ENCODE results near the gene C16orf96. TPM values are rescaled to one million over a fixed set of nuclear protein-coding genes. Genes with fewer than 3 reads are reported as not detected.

The C16orf96 gene
- total and polyA plus RNA-seq, 2 experiments from 2014 or later: 0.37 to 2.2 TPM

DNA sequence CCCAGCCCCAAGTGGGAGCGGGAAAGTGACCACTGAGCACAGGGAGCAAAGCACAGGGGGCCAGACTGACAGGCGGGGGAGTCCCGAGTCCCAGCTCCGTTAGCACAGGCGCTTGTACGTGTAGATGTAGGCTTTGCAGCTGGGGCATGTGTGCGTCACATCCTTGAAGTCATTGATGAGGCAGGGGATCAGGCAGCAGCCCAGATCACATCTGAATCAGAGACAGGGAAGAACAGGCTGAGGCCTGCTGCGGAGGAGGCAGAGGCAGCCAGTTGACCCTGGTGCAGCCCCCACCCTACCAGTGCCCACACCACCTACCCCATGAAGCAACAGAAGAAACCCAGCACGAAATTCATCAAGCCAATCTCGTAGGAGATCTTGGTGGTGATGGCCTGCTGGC, 43.7 kb upstream of the C16orf96 start (continued):
- TF ChIP-seq, protein P1, sequence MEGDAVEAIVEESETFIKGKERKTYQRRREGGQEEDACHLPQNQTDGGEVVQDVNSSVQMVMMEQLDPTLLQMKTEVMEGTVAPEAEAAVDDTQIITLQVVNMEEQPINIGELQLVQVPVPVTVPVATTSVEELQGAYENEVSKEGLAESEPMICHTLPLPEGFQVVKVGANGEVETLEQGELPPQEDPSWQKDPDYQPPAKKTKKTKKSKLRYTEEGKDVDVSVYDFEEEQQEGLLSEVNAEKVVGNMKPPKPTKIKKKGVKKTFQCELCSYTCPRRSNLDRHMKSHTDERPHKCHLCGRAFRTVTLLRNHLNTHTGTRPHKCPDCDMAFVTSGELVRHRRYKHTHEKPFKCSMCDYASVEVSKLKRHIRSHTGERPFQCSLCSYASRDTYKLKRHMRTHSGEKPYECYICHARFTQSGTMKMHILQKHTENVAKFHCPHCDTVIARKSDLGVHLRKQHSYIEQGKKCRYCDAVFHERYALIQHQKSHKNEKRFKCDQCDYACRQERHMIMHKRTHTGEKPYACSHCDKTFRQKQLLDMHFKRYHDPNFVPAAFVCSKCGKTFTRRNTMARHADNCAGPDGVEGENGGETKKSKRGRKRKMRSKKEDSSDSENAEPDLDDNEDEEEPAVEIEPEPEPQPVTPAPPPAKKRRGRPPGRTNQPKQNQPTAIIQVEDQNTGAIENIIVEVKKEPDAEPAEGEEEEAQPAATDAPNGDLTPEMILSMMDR (conservative IDR thresholded peaks at IDR 0.05; ENCODE audit: low read depth in 2 of 2): no peak
- no peak for TF ChIP-seq EZH2 (IDR thresholded peaks at IDR 0.05; ENCODE audit: low read depth, unreplicated experiment)
- no peak for TF ChIP-seq STAT1 (IDR thresholded peaks at IDR 0.05; ENCODE audit: unreplicated experiment)
- TF ChIP-seq, protein P2, sequence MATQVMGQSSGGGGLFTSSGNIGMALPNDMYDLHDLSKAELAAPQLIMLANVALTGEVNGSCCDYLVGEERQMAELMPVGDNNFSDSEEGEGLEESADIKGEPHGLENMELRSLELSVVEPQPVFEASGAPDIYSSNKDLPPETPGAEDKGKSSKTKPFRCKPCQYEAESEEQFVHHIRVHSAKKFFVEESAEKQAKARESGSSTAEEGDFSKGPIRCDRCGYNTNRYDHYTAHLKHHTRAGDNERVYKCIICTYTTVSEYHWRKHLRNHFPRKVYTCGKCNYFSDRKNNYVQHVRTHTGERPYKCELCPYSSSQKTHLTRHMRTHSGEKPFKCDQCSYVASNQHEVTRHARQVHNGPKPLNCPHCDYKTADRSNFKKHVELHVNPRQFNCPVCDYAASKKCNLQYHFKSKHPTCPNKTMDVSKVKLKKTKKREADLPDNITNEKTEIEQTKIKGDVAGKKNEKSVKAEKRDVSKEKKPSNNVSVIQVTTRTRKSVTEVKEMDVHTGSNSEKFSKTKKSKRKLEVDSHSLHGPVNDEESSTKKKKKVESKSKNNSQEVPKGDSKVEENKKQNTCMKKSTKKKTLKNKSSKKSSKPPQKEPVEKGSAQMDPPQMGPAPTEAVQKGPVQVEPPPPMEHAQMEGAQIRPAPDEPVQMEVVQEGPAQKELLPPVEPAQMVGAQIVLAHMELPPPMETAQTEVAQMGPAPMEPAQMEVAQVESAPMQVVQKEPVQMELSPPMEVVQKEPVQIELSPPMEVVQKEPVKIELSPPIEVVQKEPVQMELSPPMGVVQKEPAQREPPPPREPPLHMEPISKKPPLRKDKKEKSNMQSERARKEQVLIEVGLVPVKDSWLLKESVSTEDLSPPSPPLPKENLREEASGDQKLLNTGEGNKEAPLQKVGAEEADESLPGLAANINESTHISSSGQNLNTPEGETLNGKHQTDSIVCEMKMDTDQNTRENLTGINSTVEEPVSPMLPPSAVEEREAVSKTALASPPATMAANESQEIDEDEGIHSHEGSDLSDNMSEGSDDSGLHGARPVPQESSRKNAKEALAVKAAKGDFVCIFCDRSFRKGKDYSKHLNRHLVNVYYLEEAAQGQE (IDR thresholded peaks at IDR 0.05; ENCODE audit: unreplicated experiment): no peak

DNA sequence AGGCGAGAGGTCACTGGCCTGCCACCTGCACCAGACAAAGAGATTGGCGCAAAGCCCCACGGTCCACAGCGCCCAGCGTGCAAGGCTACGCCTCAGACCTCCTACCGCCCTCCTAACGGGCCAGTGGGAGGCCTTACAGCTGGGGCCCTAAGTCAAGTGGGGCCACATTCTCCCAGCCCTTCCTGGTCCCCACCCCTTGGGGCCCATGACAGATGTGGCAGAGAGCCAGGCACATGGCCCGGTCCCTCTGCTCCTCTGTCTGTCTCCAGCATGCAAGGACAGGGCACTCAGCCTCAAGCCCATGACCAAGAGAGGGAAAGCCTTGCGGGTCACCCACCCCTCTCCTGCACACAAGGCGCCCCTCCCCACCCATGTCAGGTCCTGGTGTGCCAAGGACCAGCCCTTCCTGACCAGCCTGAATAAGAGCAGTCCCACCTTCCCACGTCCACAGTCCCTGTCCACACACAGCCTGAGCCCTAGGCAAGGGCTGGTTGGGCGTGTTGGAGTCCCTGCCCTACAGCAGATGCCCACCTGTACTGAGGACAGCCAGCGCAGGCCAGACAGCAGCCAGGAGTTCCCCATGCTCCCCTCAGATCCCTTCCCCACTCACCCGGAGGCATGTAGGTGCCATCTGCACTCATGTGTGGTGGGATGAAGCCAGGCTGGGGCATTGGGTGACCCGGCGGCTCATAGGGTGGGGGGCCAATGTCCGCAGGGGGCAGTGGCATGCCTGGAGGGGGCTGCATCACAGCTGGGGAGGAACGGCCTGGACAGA, 42.9 kb upstream of the C16orf96 start:
- H3F3A ChIP-seq (replicated peaks; ENCODE audit: low read depth): 0 out of 2 replicates have a peak, but pooled peaks cover 7% of the 10 kb centered on the region
- Mint-ChIP-seq H3K27me3 (ENCODE audit: insufficient read depth, low read depth, poor library complexity) (peaks cover 8% of the 10 kb centered on the region), H3K4me1 (peaks cover 23% of the 10 kb centered on the region), H3K9me3 (no peaks in the 10 kb centered on the region), H3K4me3 (no peak overlapping the region), H3K27ac (peak overlapping the region; percentile 72; the same call in 1 of the 2 replicates), H3K36me3 (ENCODE audit: low read depth) (peaks cover 20% of the 10 kb centered on the region)
- H3K27ac ChIP-seq (ENCODE audit: low read depth): no peak overlapping the region
- no peak overlapping the region for H2AFZ ChIP-seq
- H3K9me2 ChIP-seq (ENCODE audit: insufficient read depth): no peaks in the 10 kb centered on the region
- ATAC-seq: no peak
- no peak overlapping the region for H3K4me3 ChIP-seq
- no peaks in the 10 kb centered on the region for H3K27me3 ChIP-seq (ENCODE audit: insufficient read depth)
- no peak for DNase-seq (ENCODE audit: low spot score)
- no peaks in the 10 kb centered on the region for H3K36me3 ChIP-seq (ENCODE audit: insufficient read depth)
- H3K4me1 ChIP-seq (ENCODE audit: insufficient read depth): peaks cover 16% of the 10 kb centered on the region
- peaks cover 23% of the 10 kb centered on the region for H3K79me2 ChIP-seq (replicated peaks; ENCODE audit: insufficient read depth)
- peaks cover 26% of the 10 kb centered on the region for H4K20me1 ChIP-seq (replicated peaks; ENCODE audit: insufficient read depth)
- no peak overlapping the region for H3K4me2 ChIP-seq
- TF ChIP-seq ZNF114 (CRISPR knock-in tag; IDR thresholded peaks at IDR 0.05) (no peak), CREB1 (CRISPR knock-in tag; IDR thresholded peaks at IDR 0.05; ENCODE audit: low read depth) (no peak), NANOG (IDR thresholded peaks at IDR 0.05; ENCODE audit: borderline replicate concordance) (no peak), EZH2 (IDR thresholded peaks at IDR 0.05; ENCODE audit: low read depth, unreplicated experiment) (no peak), ZNF331 (CRISPR knock-in tag; IDR thresholded peaks at IDR 0.05; ENCODE audit: low read depth) (no peak)
- TF ChIP-seq, protein P2 (IDR thresholded peaks at IDR 0.05; ENCODE audit: unreplicated experiment): no peak

Measured in GM23338 (cell line).